ENCODE results near the gene TSLP.

The TSLP gene

GRCh38 chr5:111120911-111121310, 49.4 kb downstream of the TSLP start:
- Histone ChIP-seq H3K27me3 (no peaks in the 10 kb centered on the region), H3K4me3 (no peak overlapping the region), H3K27ac (no peak overlapping the region), H3K4me1 (no peaks in the 10 kb centered on the region), H3K9me3 (no peaks in the 10 kb centered on the region), H3K36me3 (peaks cover 41 to 76% (median 71%) of the 10 kb centered on the region in 3 donors)
- no peak for DNase-seq
- TF ChIP-seq, protein P1, sequence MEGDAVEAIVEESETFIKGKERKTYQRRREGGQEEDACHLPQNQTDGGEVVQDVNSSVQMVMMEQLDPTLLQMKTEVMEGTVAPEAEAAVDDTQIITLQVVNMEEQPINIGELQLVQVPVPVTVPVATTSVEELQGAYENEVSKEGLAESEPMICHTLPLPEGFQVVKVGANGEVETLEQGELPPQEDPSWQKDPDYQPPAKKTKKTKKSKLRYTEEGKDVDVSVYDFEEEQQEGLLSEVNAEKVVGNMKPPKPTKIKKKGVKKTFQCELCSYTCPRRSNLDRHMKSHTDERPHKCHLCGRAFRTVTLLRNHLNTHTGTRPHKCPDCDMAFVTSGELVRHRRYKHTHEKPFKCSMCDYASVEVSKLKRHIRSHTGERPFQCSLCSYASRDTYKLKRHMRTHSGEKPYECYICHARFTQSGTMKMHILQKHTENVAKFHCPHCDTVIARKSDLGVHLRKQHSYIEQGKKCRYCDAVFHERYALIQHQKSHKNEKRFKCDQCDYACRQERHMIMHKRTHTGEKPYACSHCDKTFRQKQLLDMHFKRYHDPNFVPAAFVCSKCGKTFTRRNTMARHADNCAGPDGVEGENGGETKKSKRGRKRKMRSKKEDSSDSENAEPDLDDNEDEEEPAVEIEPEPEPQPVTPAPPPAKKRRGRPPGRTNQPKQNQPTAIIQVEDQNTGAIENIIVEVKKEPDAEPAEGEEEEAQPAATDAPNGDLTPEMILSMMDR (IDR thresholded peaks at IDR 0.05): no peak
- intact Hi-C loops (cut with DNase I; ENCODE audit: low total_unique reads): no loop called here

DNA sequence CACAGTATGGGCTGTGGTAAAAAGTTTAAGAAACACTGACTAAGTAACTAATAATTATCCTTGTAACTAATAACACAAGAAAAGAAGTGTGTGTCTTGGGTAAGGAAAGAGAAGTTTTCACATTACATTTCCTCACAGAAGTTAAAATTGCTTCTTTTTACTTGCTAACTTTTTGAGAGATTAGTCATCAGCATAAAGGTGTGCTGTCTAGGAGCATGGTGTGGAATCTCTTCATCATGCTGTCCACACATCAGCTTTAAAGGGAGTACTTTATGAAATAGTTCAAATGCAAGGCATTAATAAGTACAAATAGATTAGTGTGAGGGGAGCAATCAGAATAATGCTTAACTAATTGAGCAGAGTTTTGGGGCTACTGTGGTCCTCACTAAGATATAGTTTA, 50.4 kb downstream of the TSLP start:
- TF ChIP-seq, protein P1 (IDR thresholded peaks at IDR 0.05): no peak
- no peaks in the 10 kb centered on the region for H3K9me3 ChIP-seq
- no peak overlapping the region for H3K27ac ChIP-seq
- H3K36me3 ChIP-seq: peaks cover 51 to 83% (median 80%) of the 10 kb centered on the region in 3 donors
- no peaks in the 10 kb centered on the region for H3K4me1 ChIP-seq
- no peaks in the 10 kb centered on the region for H3K27me3 ChIP-seq
- no peak for DNase-seq
- no peak overlapping the region for H3K4me3 ChIP-seq
- intact Hi-C loops (cut with DNase I; ENCODE audit: low total_unique reads): no loop called here

GRCh38 chr5:111122398-111122797, 50.9 kb downstream of the TSLP start:
- Histone ChIP-seq H3K4me3 (no peak overlapping the region), H3K9me3 (no peaks in the 10 kb centered on the region), H3K27ac (no peak overlapping the region), H3K36me3 (peaks cover 52 to 79% (median 79%) of the 10 kb centered on the region in 3 donors), H3K27me3 (no peaks in the 10 kb centered on the region), H3K4me1 (no peaks in the 10 kb centered on the region)
- no peak for DNase-seq
- TF ChIP-seq, protein P1 (IDR thresholded peaks at IDR 0.05): no peak
- intact Hi-C loops (cut with DNase I; ENCODE audit: low total_unique reads): no loop called here

GRCh38 chr5:111124793-111125192, 53.3 kb downstream of the TSLP start:
- Histone ChIP-seq H3K36me3 (peaks cover 50 to 66% (median 61%) of the 10 kb centered on the region in 3 donors), H3K4me3 (no peak overlapping the region), H3K27me3 (no peaks in the 10 kb centered on the region), H3K9me3 (no peaks in the 10 kb centered on the region), H3K4me1 (no peaks in the 10 kb centered on the region), H3K27ac (no peak overlapping the region)
- intact Hi-C loops (cut with DNase I; ENCODE audit: low total_unique reads): no loop called here
- DNase-seq: no peak
- TF ChIP-seq, protein P1 (IDR thresholded peaks at IDR 0.05): no peak

DNA sequence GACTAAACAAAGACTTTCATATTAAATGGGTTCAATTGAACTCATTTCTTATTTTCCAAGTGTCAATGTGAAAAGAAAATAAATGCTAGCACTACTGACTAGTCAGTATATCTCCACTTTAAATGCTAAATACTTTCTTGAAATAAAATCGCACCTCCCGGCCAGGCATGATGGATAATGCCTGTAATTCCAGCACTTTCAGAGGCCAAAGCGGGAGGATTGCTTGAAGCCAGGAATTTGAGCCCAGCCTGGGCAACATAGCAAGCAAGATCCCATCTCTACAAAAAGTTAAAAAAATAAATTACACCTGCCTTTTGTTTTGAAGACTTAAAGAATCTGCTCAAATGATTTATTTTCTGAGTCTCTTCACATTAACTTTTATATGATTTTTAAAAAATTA, 55.4 kb downstream of the TSLP start:
- Histone ChIP-seq H3K9me3 (no peaks in the 10 kb centered on the region), H3K4me1 (no peaks in the 10 kb centered on the region), H3K27ac (no peak overlapping the region), H3K36me3 (peaks cover 32 to 45% (median 40%) of the 10 kb centered on the region in 3 donors), H3K27me3 (no peaks in the 10 kb centered on the region), H3K4me3 (no peak overlapping the region)
- TF ChIP-seq, protein P1 (IDR thresholded peaks at IDR 0.05): no peak
- DNase-seq: no peak
- intact Hi-C loops (cut with DNase I; ENCODE audit: low total_unique reads): no loop called here
